GM12878 (cell line): ENCODE measurements around the gene KCTD8. TPM values are rescaled to one million over a fixed set of nuclear protein-coding genes. Genes with fewer than 3 reads are reported as not detected.
A peak's percentile ranks its signal among the peaks of the same experiment; 100 is the strongest.

ENCODE experiments used
- ATAC-seq: fragments of 200-7000 bp; cut with Tn5 transposase; 3 replicates; pipeline ENCODE4 v1.9.1; 2020; ENCODE audit warnings: mild to moderate bottlenecking, moderate library complexity
- Bru-seq: library from RNA; stranded (reverse); fragments of 400-500 nt; gene quantifications from one replicate; lab custom pipeline; 2021; lab: Mats Ljungman, UMichigan
- BruChase-seq, 2 experiments: library from RNA; stranded (reverse); fragments of 400-500 nt; gene quantifications; one replicate each; lab custom pipeline; 2021; lab: Mats Ljungman, UMichigan
- BruUV-seq: library from RNA; stranded (reverse); fragments of 400-500 nt; replicated peaks from 2 replicates; lab custom pipeline; 2021; lab: Mats Ljungman, UMichigan
- CTCF ChIA-PET: fragments of 300-600 bp; sonication (Branson Sonifier 250); formaldehyde crosslinking; extraction: SDS; loops from one replicate; lab custom pipeline; 2021; ENCODE audit warnings: inconsistent platforms; lab: Yijun Ruan, JAX
- POLR2A ChIA-PET: fragments of 350-600 bp; formaldehyde crosslinking; extraction: SDS; loops from one replicate; lab custom pipeline; 2021; ENCODE audit warnings: inconsistent platforms; lab: Charles Lee
- RAD21 ChIA-PET: fragments of 300-600 bp; sonication (Branson Sonifier 250); formaldehyde crosslinking; loops from one replicate; lab custom pipeline; 2023; ENCODE audit warnings: antibody characterized with exemption; ENCODE audit not compliant: unreplicated experiment; lab: Charles Lee
- SMC1A ChIA-PET: fragments of 300-600 bp; sonication (Branson Sonifier 250); formaldehyde crosslinking; loops from one replicate; lab custom pipeline; 2023; ENCODE audit not compliant: unreplicated experiment, uncharacterized antibody; lab: Charles Lee
- DNase-seq: peaks from one replicate; pipeline ENCODE4 v3.0.0-alpha.2; 2011; ENCODE audit warnings: low read depth, low spot score
- FAIRE-seq: peaks from 3 replicates; lab custom pipeline; 2011; peaks lifted over from hg19 to GRCh38; lab: Jason Lieb, UNC
- H2AFZ ChIP-seq: 2 replicates; pipeline ENCODE4 v1.6.0; 2011; ENCODE audit warnings: low read depth, low read length, control low read depth; ENCODE audit not compliant: control insufficient read depth
- H3K27ac ChIP-seq: 2 replicates; pipeline ENCODE4 v1.5.1; 2011; ENCODE audit warnings: control low read depth; ENCODE audit not compliant: control insufficient read depth, insufficient read depth
- H3K27me3 ChIP-seq, 2 experiments: replicated peaks in 1 of 2; 2 replicates each; pipeline versions ENCODE4 v1.6.0 to v1.6.1; 2011; ENCODE audit warnings: low read length in 1 of 2; ENCODE audit not compliant: control insufficient read depth in 2 of 2, insufficient read depth in 2 of 2
- H3K36me3 ChIP-seq, 2 experiments: 2 replicates each; pipeline ENCODE4 v1.5.1; 2011; ENCODE audit warnings: low read length in 1 of 2; ENCODE audit not compliant: control insufficient read depth in 2 of 2, insufficient read depth in 2 of 2
- H3K4me1 ChIP-seq: 2 replicates; pipeline ENCODE4 v1.6.1; 2011; ENCODE audit warnings: mild to moderate bottlenecking, low read length, moderate library complexity, mixed read lengths; ENCODE audit not compliant: control insufficient read depth, insufficient read depth
- H3K4me2 ChIP-seq: 2 replicates; pipeline ENCODE4 v1.6.0; 2011; ENCODE audit warnings: control low read depth; ENCODE audit not compliant: control insufficient read depth, insufficient read depth
- H3K4me3 ChIP-seq: fragments of 200-600 bp; sonication (generic); 2 replicates; pipeline ENCODE4 v1.5.1; 2016
- H3K79me2 ChIP-seq: 2 replicates; pipeline ENCODE4 v1.6.0; 2011; ENCODE audit warnings: low read length; ENCODE audit not compliant: control insufficient read depth, insufficient read depth
- H3K9ac ChIP-seq: 2 replicates; pipeline ENCODE4 v1.8.0; 2011; ENCODE audit warnings: low read length, control low read depth, mixed read lengths; ENCODE audit not compliant: control insufficient read depth, insufficient read depth
- H3K9me3 ChIP-seq: replicated peaks from 3 replicates; pipeline ENCODE4 v1.5.1; 2011; ENCODE audit warnings: mild to moderate bottlenecking, low read length; ENCODE audit not compliant: control insufficient read depth, insufficient read depth
- H4K20me1 ChIP-seq: 2 replicates; pipeline ENCODE4 v1.6.0; 2011; ENCODE audit not compliant: control insufficient read depth, insufficient read depth
- BHLHE40 ChIP-seq, 2 experiments: fragments of 450-650 bp in 1 of 2; IDR thresholded peaks; 2 replicates each; pipeline ENCODE4 v1.6.1; 2011 to 2017; ENCODE audit warnings: low read depth in 2 of 2, borderline replicate concordance in 1 of 2, improper control_type of control experiment in 1 of 2, low read length in 1 of 2, mild to moderate bottlenecking in 1 of 2
- BMI1 ChIP-seq: fragments of 450-650 bp; IDR thresholded peaks from 2 replicates; pipeline ENCODE4 v1.6.1; 2016; ENCODE audit warnings: mild to moderate bottlenecking, moderate library complexity, borderline replicate concordance
- DPF2 ChIP-seq: fragments of 450-650 bp; IDR thresholded peaks from 2 replicates; pipeline ENCODE4 v1.6.1; 2017; ENCODE audit warnings: mild to moderate bottlenecking
- NFXL1 ChIP-seq: fragments of 450-650 bp; IDR thresholded peaks from 2 replicates; pipeline ENCODE4 v1.6.1; 2017; ENCODE audit warnings: antibody characterized with exemption, mild to moderate bottlenecking, borderline replicate concordance
- RAD21 ChIP-seq: IDR thresholded peaks from 2 replicates; pipeline ENCODE4 v1.6.1; 2011; ENCODE audit warnings: mild to moderate bottlenecking, low read depth, low read length, moderate library complexity; ENCODE audit not compliant: insufficient read depth
- SMC3 ChIP-seq: IDR thresholded peaks from 2 replicates; pipeline ENCODE4 v1.6.1; 2011; ENCODE audit warnings: low read length, improper control_type of control experiment, borderline replicate concordance
- TBL1XR1 ChIP-seq: IDR thresholded peaks from 2 replicates; pipeline ENCODE4 v1.6.1; 2012; ENCODE audit warnings: low read depth, low read length, improper control_type of control experiment
- ZSCAN29 ChIP-seq: fragments of 450-650 bp; IDR thresholded peaks from 2 replicates; pipeline ENCODE4 v1.6.1; 2017; ENCODE audit warnings: mild to moderate bottlenecking, moderate library complexity
- WGBS: methylation state at CpG from one replicate; pipeline ENCODE4 v1.1.6; 2016; ENCODE audit warnings: low lambda C conversion rate; ENCODE audit not compliant: insufficient replicate concordance, insufficient coverage; ENCODE audit errors: missing lambda C conversion rate; 5-methylcytosine and 5-hydroxymethylcytosine counted together
- in situ Hi-C: fragments of 300-500 bp; cut with MboI; formaldehyde crosslinking; loops from 9 replicates; pipeline ENCODE4 v1.14.3; 2018; ENCODE audit warnings: mixed read lengths
- intact Hi-C: fragments of 100-400 bp; cut with micrococcal nuclease; formaldehyde crosslinking; loops from one replicate; pipeline ENCODE4 v1.14.2; 2022; ENCODE audit not compliant: unreplicated experiment
- long read RNA-seq, 2 experiments: library from polyadenylated mRNA; unstranded; transcript quantifications; one replicate each; pipeline ENCODE4 v2.0.0, GENCODE V29; 2019 to 2020
- polyA minus RNA-seq, 3 experiments: library from RNA; depleted of rRNA, polyadenylated mRNA; stranded (reverse); fragments of >200 nt; gene quantifications; 2 replicates each; pipeline ENCODE4 v1.2.3, GENCODE V29; 2011
- polyA plus RNA-seq, 11 experiments: library from polyadenylated mRNA; depleted of rRNA in 4 of 11; unstranded in 6 of 11; stranded (reverse) in 5 of 11; fragments of >200 nt; fragmentation: Nextera tagmentation in 4 of 11; fragmentation: Illumina TruSeq in 1 of 11; extraction: Ambion mirVana in 4 of 11; extraction: Trizol in 1 of 11; gene quantifications; 1 replicate in 1 of 11; 2 replicates in 10 of 11; pipeline versions ENCODE4 v1.2.1 to v1.2.3, GENCODE V29; 2011 to 2016; ENCODE audit warnings: inconsistent platforms in 2 of 11, missing spikeins in 2 of 11, low read depth in 1 of 11
- total RNA-seq, 4 experiments: library from RNA; depleted of rRNA in 3 of 4; stranded (reverse); fragments of >200 nt in 3 of 4; fragmentation: Illumina TruSeq in 1 of 4; extraction: Trizol in 1 of 4; gene quantifications; 2 replicates each; pipeline versions ENCODE4 v1.2.1 to v1.2.3, GENCODE V29; 2013 to 2021
- TF ChIP-seq, protein P1 (sequence below), 3 experiments: IDR thresholded peaks in 2 of 3; conservative IDR thresholded peaks in 1 of 3; 2 replicates each; pipeline ENCODE4 v1.5.1; 2011; ENCODE audit warnings: low read depth in 3 of 3, low read length in 3 of 3, mild to moderate bottlenecking in 3 of 3, control low read depth in 2 of 3, moderate library complexity in 2 of 3, inconsistent platforms in 1 of 3, mixed read lengths in 1 of 3; ENCODE audit not compliant: control insufficient read depth in 2 of 3, insufficient read depth in 1 of 3; ENCODE audit errors: extremely low read depth in 1 of 3
- TF ChIP-seq, protein P2 (sequence below): fragments of 450-650 bp; IDR thresholded peaks from 2 replicates; pipeline ENCODE4 v1.6.1; 2016; ENCODE audit warnings: mild to moderate bottlenecking

KCTD8 gene
- not detected in 2 replicates for total RNA-seq (2013; cell fraction: nucleolus; rRNA removed)
- total RNA-seq (2014; rRNA removed) (not detected in 2 replicates), total RNA-seq (2014; rRNA removed; fragmentation: Illumina TruSeq; extraction: Trizol) (not detected in 2 replicates), total RNA-seq (2021) (not detected in 2 replicates), polyA plus RNA-seq (2011; rRNA removed) (not detected in 2 replicates), polyA plus RNA-seq (2014; fragmentation: Illumina TruSeq; extraction: Trizol) (not detected in 2 replicates), polyA plus RNA-seq (2014; fragmentation: Nextera tagmentation; extraction: Ambion mirVana) (under 1 TPM in 1 of 2 experiments, not detected in 1; 0.06 TPM), polyA plus RNA-seq (2014; rRNA removed) (not detected in 2 replicates), polyA plus RNA-seq (2016; fragmentation: Nextera tagmentation; extraction: Ambion mirVana) (not detected), polyA minus RNA-seq (2011; rRNA and poly(A)+ RNA removed) (not detected in 2 replicates), Bru-seq, nascent RNA (percentile 4 among the genes with signal in this experiment), BruChase-seq, experiment 1, labeled RNA remaining after a 6-hour chase (percentile 8 among the genes with signal in this experiment), BruChase-seq, experiment 2, labeled RNA remaining after a 2-hour chase (percentile 4 among the genes with signal in this experiment)
- polyA plus RNA-seq (2011; ENCODE audit: low read depth): not detected
- polyA plus RNA-seq (2011; cell fraction: cytosol; rRNA removed): not detected in 2 replicates
- not detected in 2 replicates for polyA plus RNA-seq (2011; cell fraction: nucleus; rRNA removed)
- polyA plus RNA-seq (2012): not detected in 2 replicates
- not detected in 2 replicates for polyA minus RNA-seq (2011; cell fraction: cytosol; rRNA and poly(A)+ RNA removed)
- polyA minus RNA-seq (2011; cell fraction: nucleus; rRNA and poly(A)+ RNA removed): not detected in 2 replicates
- long read RNA-seq, experiment 1: 0 reads
- long read RNA-seq, experiment 2: 0 reads

DNA sequence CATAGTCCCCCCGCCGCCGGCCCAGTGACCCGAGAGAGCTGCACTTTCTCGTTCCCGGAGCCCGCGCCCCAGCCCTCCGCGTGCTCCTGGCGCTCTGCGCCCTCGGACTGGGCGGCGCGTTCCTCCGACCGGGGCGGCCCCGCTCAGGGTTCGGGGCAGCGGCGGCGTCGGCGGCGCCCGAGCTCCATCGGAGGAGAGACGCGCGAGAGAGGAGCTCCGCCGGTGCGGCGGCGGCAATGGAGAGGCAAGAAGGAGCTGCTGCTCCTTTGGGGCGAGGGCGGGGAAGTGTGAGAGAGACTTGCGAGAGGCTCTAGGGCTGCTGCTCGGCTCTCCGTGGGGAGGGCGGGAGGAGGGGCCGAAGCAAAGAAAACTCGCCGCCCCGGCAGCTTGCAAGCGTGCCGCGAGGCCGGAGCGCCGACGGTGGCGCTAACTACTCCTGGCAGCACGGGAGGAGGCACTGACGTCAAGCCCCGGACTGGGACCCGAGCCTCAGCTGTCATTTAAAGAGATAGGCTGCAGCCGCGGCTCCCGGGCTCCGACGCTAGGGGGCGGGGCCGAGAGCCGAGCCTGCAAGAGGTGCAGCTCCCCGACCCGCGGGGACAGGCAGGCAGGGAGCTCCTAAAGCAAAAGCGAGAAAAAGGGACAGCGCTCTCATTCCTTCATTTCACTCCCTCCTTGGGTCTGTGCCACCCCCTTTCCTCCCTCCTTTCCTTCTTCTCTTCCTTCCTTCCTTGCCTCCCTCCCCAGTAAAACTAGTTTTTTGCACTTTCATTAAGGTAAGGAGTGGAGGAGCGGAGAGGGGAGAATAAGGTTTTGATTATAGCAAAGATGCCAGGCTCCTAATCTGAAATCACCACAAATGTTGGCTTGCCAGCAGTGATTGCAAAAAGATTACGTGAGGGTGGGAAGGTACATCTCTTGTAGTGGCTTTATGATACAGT lies at the start of gene KCTD8:
Gene KCTD8 (minus strand): TSS at position 289 of the 941 bp plus-strand sequence.
- H3K27me3 ChIP-seq: peaks cover 4 to 5% of the 10 kb centered on the region in 2 experiments; a peak in 3 of 4 replicates
- in situ Hi-C loops (no loop called here), intact Hi-C loops (loop anchor here (2.0 kb wide), 1 partner anchor 180 kb away; no protein-coding TSS in a partner anchor)
- peak; percentile 99 for ATAC-seq
- no TSS peak for BruUV-seq
- FAIRE-seq: peak; percentile 23
- no peak for TF ChIP-seq NFXL1
- no peak for TF ChIP-seq TBL1XR1
- TF ChIP-seq RAD21: 0 out of 2 replicates have a peak, but pooled peaks have one; percentile 6
- peak in 1 of 2 experiments; percentile 33; a peak in 1 of 4 replicates for TF ChIP-seq BHLHE40 (IDR thresholded peaks at IDR 0.05; ENCODE audit: borderline replicate concordance in 1 of 2, low read depth in 2 of 2, low read length in 1 of 2)
- no peak for TF ChIP-seq ZSCAN29
- TF ChIP-seq BMI1: no peak
- TF ChIP-seq, protein P1, sequence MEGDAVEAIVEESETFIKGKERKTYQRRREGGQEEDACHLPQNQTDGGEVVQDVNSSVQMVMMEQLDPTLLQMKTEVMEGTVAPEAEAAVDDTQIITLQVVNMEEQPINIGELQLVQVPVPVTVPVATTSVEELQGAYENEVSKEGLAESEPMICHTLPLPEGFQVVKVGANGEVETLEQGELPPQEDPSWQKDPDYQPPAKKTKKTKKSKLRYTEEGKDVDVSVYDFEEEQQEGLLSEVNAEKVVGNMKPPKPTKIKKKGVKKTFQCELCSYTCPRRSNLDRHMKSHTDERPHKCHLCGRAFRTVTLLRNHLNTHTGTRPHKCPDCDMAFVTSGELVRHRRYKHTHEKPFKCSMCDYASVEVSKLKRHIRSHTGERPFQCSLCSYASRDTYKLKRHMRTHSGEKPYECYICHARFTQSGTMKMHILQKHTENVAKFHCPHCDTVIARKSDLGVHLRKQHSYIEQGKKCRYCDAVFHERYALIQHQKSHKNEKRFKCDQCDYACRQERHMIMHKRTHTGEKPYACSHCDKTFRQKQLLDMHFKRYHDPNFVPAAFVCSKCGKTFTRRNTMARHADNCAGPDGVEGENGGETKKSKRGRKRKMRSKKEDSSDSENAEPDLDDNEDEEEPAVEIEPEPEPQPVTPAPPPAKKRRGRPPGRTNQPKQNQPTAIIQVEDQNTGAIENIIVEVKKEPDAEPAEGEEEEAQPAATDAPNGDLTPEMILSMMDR (IDR thresholded peaks at IDR 0.05 in 2 of 3, conservative IDR thresholded peaks at IDR 0.05 in 1 of 3; ENCODE audit: control insufficient read depth in 2 of 3, extremely low read depth in 1 of 3, insufficient read depth in 1 of 3, low read depth in 3 of 3, low read length in 3 of 3): peak; percentile 66 to 75 (median 73)
- TF ChIP-seq SMC3: peak; percentile 27; the same call in 1 of the 2 replicates
- no peak for TF ChIP-seq DPF2
- TF ChIP-seq, protein P2, sequence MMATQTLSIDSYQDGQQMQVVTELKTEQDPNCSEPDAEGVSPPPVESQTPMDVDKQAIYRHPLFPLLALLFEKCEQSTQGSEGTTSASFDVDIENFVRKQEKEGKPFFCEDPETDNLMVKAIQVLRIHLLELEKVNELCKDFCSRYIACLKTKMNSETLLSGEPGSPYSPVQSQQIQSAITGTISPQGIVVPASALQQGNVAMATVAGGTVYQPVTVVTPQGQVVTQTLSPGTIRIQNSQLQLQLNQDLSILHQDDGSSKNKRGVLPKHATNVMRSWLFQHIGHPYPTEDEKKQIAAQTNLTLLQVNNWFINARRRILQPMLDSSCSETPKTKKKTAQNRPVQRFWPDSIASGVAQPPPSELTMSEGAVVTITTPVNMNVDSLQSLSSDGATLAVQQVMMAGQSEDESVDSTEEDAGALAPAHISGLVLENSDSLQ: peak; percentile 44; the same call in 1 of the 2 replicates
- no peaks in the 10 kb centered on the region for H3K36me3 ChIP-seq
- RAD21 ChIA-PET: interaction anchor here (1.0 kb wide), 1 partner anchor 134 kb away, joined by 3 read pairs; no protein-coding TSS in a partner anchor
- 5% methylated on average over 65 of the region's 74 CpGs for WGBS
- H3K4me3 ChIP-seq: peak within 1 kb of the TSS; percentile 38; the same call in 1 of the 2 replicates
- SMC1A ChIA-PET: interaction anchor here (0.8 to 0.9 kb wide), 2 partner anchors 68 to 106 kb away, joined by 3 read pairs; no protein-coding TSS in a partner anchor
- peak within 1 kb of the TSS; percentile 62 for H2AFZ ChIP-seq
- POLR2A ChIA-PET: no interaction called here
- peak; percentile 1 for DNase-seq
- H3K9ac ChIP-seq: no peak within 1 kb of the TSS
- CTCF ChIA-PET: interaction anchor here (0.9 to 1.3 kb wide), 7 partner anchors 10 to 182 kb away, joined by 3 to 4 read pairs (median 3); no protein-coding TSS in a partner anchor
- H4K20me1 ChIP-seq: no peaks in the 10 kb centered on the region
- no peaks in the 10 kb centered on the region for H3K79me2 ChIP-seq
- peak within 1 kb of the TSS; percentile 43 for H3K4me2 ChIP-seq
- no peak within 1 kb of the TSS for H3K27ac ChIP-seq
- no peaks in the 10 kb centered on the region for H3K4me1 ChIP-seq
- H3K9me3 ChIP-seq: no peaks in the 10 kb centered on the region; the same call in 2 of the 3 replicates
